ENCODE results near the gene DNAH17. TPM values are rescaled to one million over a fixed set of nuclear protein-coding genes. Genes with fewer than 3 reads are reported as not detected.

Gene DNAH17
- total RNA-seq, 2 donors from 2014 or later, result 0.13 to 0.64 TPM

DNA sequence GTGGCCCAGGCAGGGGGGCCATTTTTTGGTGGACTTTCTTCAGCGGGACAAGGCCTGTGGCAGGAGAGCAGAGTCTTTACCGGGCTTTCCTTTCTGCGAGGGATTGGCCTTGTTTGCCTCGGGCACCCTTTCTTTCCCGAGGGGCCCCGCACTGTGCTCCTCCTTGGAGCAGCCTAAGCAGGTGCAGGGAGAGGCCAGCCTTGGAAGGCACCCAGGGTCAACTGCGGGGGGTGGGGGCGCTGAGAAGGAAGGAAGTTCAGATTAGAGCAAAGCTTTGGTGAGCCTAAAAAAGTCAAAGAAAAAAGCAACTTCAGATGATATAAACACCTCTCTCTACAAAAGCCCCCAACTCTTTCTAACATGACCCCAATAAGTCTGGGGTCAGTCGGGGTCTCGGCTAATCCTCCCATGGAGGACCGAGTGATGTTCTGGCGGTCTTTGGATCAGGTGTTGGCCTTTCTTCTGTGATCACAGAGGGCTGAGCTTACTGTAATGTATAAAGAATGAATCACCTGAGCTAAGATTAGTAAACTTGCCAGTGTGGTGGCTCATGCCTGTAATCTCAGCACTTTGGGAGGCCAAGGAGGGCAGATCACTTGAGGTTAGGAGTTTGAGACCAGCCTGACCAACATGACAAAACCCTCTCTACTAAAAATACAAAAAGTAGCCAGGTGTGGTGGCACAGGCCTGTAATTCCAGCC, 135.8 kb downstream of the DNAH17 start:
- no peaks in the 10 kb centered on the region for H3K27me3 ChIP-seq (ENCODE audit: control insufficient read depth, insufficient read depth, low read length, poor library complexity, severe bottlenecking)
- no peak overlapping the region for H3K9ac ChIP-seq (ENCODE audit: extremely low read depth, low read length, poor library complexity, severe bottlenecking)
- DNase-seq, result no peak
- Mint-ChIP-seq H3K9me3 (peaks cover 7% of the 10 kb centered on the region), H3K4me3 (no peak overlapping the region), H3K36me3 (ENCODE audit: low read depth) (no peaks in the 10 kb centered on the region), H3K27me3 (ENCODE audit: insufficient read depth) (no peaks in the 10 kb centered on the region), H3K4me1 (no peaks in the 10 kb centered on the region), H3K27ac (no peak overlapping the region)
- no peaks in the 10 kb centered on the region for H3K9me3 ChIP-seq (ENCODE audit: control insufficient read depth, low read length)
- H3K36me3 ChIP-seq (ENCODE audit: control insufficient read depth, insufficient read depth, low read length), result no peaks in the 10 kb centered on the region
- no peak overlapping the region for H3K27ac ChIP-seq (ENCODE audit: low read depth, low read length)
- TF ChIP-seq CTCF (conservative IDR thresholded peaks at IDR 0.05), result no peak
- H3K4me1 ChIP-seq (ENCODE audit: control insufficient read depth, insufficient read depth, low read length), result no peaks in the 10 kb centered on the region
- 73 to 86% methylated on average over 6 to 12 of the region's 12 CpGs for WGBS, 2 experiments (ENCODE audit: insufficient coverage in 1 of 2, insufficient read length in 1 of 2)
- H3K4me3 ChIP-seq (ENCODE audit: low read length), result no peak overlapping the region

DNA sequence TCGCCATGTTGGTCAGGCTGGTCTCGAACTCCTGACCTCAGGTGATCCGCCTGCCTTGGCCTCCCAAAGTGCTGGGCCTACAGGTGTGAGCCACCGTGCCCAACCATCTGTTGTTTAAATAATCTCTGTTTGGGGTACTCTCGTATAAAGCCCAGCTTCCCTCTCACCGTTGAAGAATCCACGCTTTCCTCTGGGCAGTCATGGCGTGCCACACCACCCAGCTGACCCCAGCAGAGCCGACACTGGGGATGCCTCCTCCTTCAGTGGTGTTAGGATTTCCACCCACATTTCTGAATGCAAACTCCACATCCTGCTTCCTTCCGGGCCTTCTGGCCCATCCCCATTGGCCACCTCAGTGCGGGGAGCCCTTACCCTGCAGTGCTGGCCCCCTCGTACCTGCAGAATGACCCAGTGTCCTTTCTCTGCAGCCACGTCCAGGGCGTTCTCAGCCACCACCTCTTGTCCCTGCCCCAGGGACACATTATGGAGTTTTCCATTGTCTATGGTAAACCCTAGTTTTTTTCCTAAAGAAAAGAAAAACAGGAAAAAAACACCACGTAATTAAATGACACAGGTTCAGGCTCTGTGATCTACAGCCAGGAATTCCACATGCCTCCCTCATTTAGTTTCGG, 138.4 kb downstream of the DNAH17 start:
- 93 to 96% methylated on average over 15 to 16 of the region's 16 CpGs for WGBS, 2 experiments (ENCODE audit: insufficient coverage in 1 of 2, insufficient read length in 1 of 2)
- H3K27me3 Mint-ChIP-seq (ENCODE audit: insufficient read depth), result no peaks in the 10 kb centered on the region
- TF ChIP-seq CTCF (conservative IDR thresholded peaks at IDR 0.05), result no peak

GRCh38 chr17:78438271-78438691, 138.9 kb downstream of the DNAH17 start:
- H3K4me3 Mint-ChIP-seq, result no peak overlapping the region
- DNase-seq, result no peak
- H3K36me3 ChIP-seq (ENCODE audit: control insufficient read depth, insufficient read depth, low read length), result no peaks in the 10 kb centered on the region
- peaks cover 7% of the 10 kb centered on the region for H3K9me3 Mint-ChIP-seq
- no peak for TF ChIP-seq CTCF (conservative IDR thresholded peaks at IDR 0.05)
- no peaks in the 10 kb centered on the region for H3K36me3 Mint-ChIP-seq (ENCODE audit: low read depth)
- H3K4me3 ChIP-seq (ENCODE audit: low read length), result no peak overlapping the region
- H3K27ac Mint-ChIP-seq, result no peak overlapping the region
- H3K27me3 ChIP-seq (ENCODE audit: control insufficient read depth, insufficient read depth, low read length, poor library complexity, severe bottlenecking), result no peaks in the 10 kb centered on the region
- 86 to 99% methylated on average over 4 to 9 of the region's 10 CpGs for WGBS, 2 experiments (ENCODE audit: insufficient coverage in 1 of 2, insufficient read length in 1 of 2)
- peaks cover 4% of the 10 kb centered on the region for H3K4me1 Mint-ChIP-seq
- H3K27ac ChIP-seq (ENCODE audit: low read depth, low read length), result no peak overlapping the region
- H3K9me3 ChIP-seq (ENCODE audit: control insufficient read depth, low read length), result no peaks in the 10 kb centered on the region
- H3K4me1 ChIP-seq (ENCODE audit: control insufficient read depth, insufficient read depth, low read length), result no peaks in the 10 kb centered on the region
- H3K9ac ChIP-seq (ENCODE audit: extremely low read depth, low read length, poor library complexity, severe bottlenecking), result no peak overlapping the region
- no peaks in the 10 kb centered on the region for H3K27me3 Mint-ChIP-seq (ENCODE audit: insufficient read depth)

More for the DNA sequence above, 138.4 kb downstream of the DNAH17 start:
- H3K4me1 Mint-ChIP-seq, result peaks cover 4% of the 10 kb centered on the region
- no peak overlapping the region for H3K9ac ChIP-seq (ENCODE audit: extremely low read depth, low read length, poor library complexity, severe bottlenecking)
- no peaks in the 10 kb centered on the region for H3K27me3 ChIP-seq (ENCODE audit: control insufficient read depth, insufficient read depth, low read length, poor library complexity, severe bottlenecking)
- peaks cover 7% of the 10 kb centered on the region for H3K9me3 Mint-ChIP-seq
- DNase-seq, result no peak
- H3K27ac Mint-ChIP-seq, result no peak overlapping the region
- no peak overlapping the region for H3K4me3 Mint-ChIP-seq
- no peaks in the 10 kb centered on the region for H3K9me3 ChIP-seq (ENCODE audit: control insufficient read depth, low read length)
- H3K4me3 ChIP-seq (ENCODE audit: low read length), result no peak overlapping the region
- H3K36me3 ChIP-seq (ENCODE audit: control insufficient read depth, insufficient read depth, low read length), result no peaks in the 10 kb centered on the region
- no peaks in the 10 kb centered on the region for H3K36me3 Mint-ChIP-seq (ENCODE audit: low read depth)
- no peak overlapping the region for H3K27ac ChIP-seq (ENCODE audit: low read depth, low read length)
- no peaks in the 10 kb centered on the region for H3K4me1 ChIP-seq (ENCODE audit: control insufficient read depth, insufficient read depth, low read length)

Data from endodermal cell (in vitro differentiated cells).